Midbrain (tissue), 1 donor: ENCODE results near the gene FEN1.

ENCODE experiments used
- DNase-seq: peaks from one replicate; lab custom pipeline; 2025; lab: John Stamatoyannopoulos, UW

FEN1 gene

DNA sequence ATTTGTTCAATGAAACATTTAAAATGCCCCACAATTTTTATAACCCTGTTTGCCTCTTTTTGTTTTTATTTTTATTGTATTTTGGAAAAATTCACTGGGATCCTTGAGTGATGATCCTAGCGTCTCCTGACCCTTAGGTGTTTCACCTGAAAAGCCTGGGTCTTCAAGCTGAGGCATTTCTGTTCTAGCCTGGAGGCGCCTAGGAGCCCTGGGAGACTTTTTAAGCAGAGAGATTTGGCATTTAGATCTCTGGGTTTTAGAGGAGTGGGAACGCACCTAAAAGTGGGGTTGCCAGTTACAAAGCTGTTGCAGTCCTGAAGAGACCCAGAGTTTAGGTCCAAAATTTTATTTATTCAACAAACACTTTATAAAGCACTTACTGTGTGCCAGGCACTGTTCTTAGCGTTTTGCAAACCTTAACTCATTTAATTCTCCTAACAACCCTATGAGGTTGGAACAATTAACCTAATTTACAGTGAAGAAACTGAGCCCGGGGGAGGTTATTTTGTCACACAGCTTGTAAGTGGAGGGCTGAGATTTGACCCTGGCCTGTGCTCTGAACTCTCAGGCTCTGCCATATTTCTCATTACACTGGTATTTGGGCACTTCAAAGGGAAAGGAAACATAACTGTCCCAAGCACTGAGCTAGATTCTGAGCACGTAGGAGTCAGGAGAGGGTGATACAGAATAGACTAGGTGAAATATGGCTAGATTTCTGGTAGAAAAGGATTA, 24.9 kb downstream of the FEN1 start:
- no peak for DNase-seq

DNA sequence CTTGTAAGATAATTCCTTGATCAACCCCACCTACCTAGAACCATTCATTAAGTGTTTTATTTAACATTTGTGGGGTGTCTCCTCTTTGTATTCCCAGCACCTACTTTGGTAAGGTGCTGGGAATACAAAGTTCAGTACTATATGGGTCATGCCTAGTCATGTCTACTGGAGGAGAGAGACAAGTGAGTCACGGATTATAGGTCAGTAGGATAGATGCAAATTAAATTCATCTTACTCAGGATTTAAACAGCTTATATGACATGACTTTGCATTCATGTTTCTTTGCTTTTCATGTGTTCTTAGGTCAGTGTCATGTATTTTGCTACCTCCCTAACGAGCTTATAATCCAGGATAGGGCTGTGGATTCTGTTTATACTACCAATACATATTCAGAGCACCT, 27.5 kb downstream of the FEN1 start:
- DNase-seq = no peak

DNA sequence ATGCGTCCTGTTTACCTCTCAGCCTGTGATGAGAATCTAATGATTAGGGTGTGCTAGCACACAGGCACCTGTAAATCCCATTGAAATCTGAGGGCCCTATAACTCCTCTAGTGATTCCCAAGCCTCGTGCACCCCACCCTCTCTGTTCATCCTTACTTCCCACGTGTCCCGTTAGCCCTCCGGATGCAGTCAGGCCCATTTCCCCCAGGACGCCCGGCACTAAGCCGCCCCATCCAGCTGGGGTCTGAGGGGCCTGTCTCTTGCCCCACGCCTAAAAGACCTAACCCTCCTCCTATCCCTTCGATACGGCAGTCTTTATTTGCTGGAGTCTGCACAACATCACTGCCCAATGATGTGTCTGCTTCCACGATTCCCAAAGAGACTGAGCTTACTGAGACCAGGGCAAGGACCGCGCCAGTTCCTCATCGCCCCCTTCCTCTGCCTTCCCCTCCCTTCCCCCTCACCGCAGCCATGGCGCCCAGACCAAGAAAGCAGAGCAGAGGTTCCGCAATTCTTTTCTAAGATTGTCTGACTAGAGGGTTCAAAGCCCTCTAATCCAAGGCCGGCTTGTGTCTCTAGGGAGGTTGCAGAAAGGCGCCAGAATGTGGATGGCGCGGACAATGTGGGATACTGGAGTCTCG, 34.3 kb downstream of the FEN1 start:
- DNase-seq = peak; percentile 70

DNA sequence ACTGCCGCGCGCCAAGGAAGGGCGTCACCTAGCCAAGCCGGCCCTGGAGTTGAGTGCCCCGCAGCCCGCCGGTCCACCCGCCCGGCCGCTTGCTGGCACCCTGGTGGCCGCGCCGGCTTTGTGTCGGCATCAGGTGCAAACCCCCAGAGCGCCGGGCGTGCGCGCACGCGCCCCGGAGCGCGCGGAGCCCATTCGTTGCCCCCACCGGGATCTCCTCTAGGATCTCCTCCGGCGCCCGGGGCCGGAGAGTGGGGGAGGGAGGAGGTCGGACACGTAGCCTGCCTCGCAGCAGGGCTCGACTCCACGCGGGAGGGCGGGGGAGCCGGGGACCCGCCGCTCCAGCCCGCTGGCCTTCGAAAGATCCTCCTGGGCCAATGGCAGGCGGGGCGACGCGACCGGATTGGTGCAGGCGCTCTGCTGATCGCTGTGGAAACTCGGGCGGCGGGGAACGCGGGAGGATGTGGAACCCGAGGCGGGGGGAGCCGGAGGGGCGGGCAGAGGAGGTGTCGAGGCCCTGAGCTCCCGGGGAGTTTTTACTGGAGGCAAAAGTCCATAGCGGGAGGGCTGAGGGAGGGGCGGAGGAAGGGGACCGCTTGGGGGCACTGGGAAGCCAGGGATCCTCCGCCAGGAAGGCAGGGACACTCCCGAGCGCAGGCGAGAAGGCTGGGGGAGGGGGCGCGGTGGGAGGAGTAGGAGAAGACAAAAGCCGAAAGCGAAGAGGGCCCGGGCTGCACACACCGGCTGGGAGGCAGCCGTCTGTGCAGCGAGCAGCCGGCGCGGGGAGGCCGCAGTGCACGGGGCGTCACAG, 35.1 kb downstream of the FEN1 start, which contains the start of gene FADS2:
TSS of gene FADS2 (plus strand) at position 730 of the 808 bp plus-strand sequence. CDS start 91 bp downstream, outside the sequence.
- DNase-seq = peak; percentile 93

DNA sequence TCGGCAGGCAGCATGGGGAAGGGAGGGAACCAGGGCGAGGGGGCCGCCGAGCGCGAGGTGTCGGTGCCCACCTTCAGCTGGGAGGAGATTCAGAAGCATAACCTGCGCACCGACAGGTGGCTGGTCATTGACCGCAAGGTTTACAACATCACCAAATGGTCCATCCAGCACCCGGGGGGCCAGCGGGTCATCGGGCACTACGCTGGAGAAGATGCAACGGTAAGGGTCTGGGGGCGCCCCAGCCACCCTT, 35.6 kb downstream of the FEN1 start:
- DNase-seq = no peak

DNA sequence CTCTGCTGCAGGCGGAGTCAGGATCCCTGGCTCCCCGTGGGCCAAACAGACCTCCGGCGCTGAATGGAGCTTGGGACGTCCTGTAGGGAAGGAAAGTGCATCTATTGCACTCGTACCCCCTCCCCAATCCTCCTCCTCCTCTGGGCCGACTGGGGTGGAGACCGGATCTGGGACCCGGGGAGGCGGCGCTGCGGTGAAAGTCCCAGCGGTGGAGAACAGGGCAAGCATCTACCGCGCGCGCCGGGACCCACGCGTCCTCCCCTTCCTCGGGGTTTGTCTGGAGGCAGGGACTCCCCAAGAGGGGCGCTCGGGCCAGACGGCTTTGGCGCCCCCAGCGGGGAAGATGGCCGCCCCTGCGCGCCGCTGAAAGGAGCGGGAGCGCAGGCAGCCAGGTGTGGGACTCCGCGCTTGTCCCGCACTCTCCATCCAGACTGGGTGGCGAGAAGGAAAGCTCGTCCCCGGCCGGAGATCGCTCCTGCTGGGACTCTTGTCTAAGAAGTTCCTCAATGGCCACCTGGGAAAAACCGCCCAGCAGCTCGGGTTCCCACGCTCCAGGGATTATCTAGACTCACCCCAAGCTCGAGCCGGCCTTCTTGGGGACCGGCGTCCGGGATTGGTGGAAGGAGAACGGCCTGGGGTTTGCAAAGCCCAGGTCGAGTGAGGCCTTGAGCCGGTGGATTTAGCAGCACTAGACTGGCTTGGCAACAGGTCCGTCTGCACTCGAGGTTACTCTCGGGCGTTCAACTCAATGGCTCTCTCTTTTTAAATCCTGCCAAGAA, 36.1 kb downstream of the FEN1 start:
- peak; percentile 48 for DNase-seq

DNA sequence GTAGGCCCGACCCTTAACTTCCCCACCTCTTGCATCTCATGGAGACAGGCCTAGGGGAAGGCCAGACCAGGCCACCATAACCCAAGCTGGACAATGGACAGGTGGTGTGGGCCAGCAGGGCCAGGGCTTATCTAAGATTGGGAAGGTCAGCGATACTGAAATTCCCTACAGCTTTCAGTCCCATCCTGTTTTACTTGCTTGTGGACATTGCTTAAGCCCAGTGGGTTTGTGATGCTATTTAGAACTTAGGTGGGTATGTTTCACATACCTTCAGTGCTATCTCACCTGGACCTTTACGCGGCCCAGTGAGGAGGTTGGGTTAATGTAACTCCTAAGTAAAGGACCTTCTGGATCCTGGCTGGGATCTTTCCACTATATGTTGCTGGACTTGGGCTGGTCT, 37.1 kb downstream of the FEN1 start:
- no peak for DNase-seq

DNA sequence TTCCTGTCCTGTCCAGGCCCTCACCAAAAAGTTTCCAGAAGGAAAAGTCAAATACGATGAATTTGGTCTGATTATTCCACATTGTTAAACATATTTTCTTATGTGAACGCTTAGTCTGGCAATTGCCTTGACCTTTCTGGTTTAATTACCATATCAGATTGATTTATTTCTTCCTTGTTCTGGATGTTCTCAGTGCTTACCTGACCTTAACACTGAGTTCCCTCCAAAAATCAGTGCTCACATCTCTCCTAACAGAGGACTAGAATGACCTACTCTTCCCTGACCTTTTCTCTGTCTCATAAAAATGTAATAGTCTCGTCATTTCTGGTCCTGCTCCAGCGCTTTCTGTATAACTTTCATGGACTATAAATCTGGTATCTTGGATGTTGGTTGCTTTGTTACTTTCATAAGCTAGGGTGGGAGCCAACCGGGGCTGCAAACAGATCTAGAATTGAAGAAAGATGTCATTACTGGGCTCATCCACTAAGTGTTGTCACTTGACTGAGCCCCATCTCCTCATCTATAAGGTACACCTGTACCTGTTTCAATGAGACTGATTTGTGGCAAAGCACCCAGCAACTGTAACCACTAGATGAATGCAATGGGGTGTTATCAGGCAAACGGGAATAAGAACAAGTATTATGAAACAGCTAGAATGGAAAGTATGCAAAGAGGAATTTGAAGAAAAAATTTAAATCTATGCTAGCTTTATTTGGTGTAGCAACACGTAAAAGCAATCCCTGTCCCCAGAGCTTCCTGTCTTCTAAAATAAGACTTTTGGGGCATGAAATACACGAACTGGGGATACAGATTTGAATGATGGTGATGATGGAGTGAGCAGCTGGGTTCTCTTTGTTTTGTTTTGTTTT, 37.8 kb downstream of the FEN1 start:
- DNase-seq = no peak

DNA sequence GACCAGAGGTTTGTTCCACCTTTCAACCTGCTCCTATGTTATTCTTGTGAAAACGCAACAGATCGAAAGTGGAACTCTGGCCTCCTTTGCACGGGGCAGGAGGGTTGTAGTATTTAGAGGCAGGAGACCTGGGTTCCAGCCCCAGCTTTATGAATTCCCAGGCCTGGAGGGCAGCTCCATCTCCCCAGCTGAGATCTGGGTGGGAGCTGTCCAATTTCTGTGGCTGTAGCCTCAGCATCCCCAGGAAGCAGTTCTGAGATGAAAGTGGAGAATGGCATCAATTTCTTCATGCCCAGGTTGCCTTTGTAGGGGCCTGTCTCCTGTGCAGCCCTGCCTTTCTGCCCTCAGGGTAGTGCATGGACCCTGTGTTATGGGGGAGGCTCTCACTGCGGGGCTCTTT, 39.5 kb downstream of the FEN1 start:
- DNase-seq = no peak

DNA sequence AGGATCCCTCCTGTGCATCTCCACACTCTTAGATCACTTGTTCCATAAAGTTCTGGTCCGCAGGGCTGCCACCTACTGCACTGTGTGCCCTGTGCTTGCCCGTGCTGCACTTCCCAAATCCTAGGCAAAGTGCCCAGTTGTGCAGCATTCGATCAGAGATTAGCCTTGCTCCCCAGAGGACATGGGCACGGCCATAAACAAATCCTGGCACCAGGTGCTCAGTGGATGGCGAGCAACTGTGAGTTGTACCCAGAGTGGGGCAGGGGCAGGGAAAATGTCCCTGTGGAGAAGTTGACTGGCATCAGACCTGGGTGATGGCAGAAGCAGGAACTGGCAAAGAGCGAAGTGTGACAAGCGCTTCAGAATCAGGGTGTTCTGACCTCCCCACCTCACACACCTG, 40.0 kb downstream of the FEN1 start:
- no peak for DNase-seq

DNA sequence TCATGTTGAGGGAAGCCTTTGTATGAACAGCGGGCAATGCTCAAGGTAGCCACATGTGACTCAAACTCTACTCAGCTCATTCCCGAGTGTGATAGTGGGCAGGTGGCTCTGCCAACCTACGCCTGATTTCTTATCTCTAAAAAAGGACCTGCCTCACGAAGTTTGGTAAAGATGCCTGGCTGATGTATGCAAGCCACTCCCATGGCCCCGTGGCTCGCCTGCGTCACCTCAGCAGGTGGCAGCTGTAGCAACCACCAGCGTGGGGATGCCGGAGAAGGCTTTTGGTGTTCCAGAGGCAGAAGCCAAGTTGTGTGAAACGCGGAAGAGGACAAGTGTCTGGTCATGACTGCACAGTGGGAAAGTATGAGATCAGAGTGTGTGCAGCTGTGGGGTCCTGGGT, 40.8 kb downstream of the FEN1 start:
- no peak for DNase-seq

DNA sequence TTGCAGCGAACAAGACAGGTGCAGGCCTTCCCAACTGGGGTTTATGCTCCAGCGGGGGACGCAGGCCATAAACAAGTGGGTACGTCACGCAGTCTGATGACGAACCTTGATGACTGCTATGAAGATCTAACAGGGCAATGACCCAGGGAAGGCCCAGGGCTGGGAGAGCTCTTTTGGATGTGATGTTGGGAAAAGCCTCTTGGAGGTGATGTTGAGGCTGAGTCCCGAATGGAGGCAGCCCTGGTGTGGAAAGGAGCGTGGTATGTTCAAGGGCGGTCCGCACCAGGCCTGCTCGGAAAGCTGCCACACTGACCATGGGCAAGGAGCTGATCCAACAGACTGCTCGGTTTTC, 41.2 kb downstream of the FEN1 start:
- no peak for DNase-seq

DNA sequence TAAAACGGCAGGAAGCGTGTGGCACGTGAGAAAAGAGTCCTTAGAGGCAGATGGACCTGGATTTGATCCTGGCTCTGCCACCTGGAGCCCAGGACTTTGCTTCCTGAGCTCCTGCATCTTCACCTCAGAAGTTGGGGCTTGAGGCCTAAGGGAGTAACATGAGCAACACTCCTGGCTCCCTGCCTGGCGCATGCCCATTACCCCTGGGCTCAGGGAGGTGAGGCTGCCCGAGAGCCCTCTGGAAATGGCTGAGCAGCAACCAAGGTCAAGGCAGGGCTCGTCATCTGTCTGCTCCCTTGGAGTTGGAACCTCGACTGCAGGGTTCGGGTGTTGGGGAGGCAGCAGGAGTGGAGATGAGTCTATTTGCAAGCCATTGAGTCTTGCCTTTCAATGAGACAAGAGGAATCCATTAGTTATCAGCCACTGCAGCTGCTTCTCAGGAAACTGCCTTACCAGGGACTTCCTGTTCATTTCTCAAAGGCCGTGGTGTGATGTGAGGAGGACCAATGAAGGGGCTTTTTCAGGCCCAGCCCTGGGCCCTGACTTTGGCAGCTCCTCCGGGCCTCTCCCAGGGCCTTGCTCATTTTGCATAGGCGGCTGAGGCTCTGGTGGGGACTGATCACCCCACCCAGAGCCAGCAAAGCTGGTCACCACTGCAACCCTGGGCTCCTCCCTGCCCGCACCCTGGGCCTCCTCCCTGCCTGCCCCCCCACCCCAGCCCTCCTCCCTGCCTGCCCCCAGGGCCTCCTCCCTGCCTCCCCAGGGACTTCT, 41.8 kb downstream of the FEN1 start:
- peak; percentile 44 for DNase-seq

DNA sequence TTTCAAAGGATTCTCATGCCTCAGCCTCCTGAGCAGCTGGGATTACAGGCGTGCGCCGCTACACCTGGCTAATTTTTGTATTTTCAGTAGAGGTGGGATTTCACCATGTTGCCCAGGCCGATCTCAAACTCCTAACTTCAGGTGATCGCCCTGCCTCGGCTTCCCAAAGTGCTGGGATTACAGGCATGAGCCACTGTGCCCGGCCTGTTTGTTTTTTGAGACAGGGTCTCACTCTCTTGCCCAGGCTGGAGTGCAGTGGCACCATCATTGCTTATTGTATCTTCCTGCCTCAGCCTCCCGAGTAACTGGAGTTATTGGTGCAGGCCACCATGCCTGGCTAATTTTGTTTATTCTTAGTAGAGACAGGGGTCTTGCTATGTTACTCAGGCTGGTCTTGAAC, 43.5 kb downstream of the FEN1 start:
- no peak for DNase-seq

DNA sequence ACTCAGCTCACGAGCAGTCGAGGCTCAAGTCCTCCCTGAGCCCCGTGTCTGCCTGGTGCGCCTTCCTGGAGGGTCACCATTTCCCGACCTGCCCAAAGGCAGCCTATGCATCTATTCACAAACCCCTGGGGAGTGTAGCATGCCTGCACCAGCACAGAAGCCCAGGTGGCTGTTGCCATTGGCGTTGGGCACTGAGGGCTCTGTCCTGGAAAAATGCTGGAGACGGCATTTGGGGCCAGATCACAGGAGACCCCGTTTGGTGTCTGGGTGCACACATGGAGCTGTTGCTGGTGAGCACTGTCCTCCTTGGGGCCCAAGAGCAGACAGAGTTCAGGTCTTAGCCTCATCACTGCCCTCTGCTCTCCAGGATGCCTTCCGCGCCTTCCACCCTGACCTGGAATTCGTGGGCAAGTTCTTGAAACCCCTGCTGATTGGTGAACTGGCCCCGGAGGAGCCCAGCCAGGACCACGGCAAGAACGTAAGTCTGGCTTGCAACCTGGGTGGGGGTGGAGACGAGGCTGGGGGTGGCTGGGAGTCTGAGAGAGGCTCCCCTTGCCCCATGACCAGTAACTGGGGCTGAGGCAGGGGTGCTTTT, 44.8 kb downstream of the FEN1 start:
- DNase-seq = no peak

DNA sequence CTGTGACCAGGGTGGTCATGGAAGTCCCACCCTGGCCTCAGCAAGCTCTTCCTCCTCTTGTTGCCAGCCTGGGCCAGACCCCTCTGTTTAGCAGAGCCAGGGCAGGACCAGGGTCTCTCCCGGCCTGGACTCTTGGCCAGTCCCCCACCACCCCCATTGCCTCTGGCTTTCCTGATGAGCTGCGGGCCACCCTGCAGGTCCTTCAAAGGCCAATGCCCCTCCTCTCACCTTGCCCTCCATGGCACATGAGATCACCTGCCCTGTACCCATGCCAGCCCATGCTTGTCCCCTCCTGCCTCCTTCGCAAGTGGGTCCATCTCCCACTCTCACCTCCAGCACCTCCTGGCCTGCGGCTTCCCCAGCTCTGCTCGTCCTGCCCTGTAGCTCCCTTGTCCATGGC, 45.8 kb downstream of the FEN1 start:
- DNase-seq = no peak

DNA sequence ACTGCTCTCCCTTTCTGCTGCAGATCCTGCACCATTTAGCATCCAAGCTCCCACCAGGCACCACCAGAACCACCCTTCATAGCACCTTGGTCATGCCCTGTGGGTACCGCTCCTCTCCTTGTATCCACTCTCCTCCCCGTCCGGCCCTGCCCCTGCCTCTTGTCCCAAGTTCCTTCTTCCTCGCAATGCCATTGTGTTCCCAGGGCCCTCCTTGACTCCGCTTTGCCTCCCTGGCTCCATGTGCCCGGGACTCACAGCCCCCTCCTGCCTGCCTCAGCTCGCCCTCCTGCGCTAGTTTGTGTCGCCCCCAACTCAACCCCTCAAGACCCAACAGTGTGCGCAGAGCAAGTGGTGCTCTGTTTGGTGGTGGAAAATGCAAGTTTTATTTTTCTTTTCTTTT, 46.2 kb downstream of the FEN1 start:
- no peak for DNase-seq

DNA sequence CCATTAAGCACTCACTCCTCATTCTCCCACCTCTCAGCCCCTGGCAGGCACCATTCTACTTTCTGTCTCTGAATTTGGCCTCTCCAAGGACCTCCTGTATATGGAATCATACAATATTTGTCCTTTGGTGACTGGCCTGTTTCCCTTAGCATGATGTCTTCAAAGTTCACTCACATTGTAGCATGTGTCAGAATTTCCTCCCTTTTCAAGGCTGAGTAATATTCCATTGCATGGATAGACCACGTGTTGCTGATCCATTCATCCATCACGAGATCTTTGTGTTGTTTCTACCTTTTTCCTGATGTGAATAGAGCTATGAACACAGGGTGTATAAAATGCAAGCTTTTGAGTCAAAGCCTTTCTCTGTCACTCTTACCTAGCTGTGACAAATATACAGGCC, 47.0 kb downstream of the FEN1 start:
- no peak for DNase-seq

DNA sequence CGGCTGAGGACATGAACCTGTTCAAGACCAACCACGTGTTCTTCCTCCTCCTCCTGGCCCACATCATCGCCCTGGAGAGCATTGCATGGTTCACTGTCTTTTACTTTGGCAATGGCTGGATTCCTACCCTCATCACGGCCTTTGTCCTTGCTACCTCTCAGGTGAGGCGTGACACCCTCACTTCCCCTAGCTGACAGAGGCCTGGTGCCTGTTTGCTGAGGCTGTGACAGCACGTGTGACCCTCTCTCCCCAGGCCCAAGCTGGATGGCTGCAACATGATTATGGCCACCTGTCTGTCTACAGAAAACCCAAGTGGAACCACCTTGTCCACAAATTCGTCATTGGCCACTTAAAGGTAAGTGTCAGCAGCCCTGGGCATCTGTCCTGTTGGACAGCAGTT, 47.7 kb downstream of the FEN1 start:
- no peak for DNase-seq
